ENCODE data around the gene LONRF3.

GRCh38 chrX:118978451-118978850 is 4.0 kb downstream of the LONRF3 start:
- no peak for TF ChIP-seq EZH2 (IDR thresholded peaks at IDR 0.05; ENCODE audit: insufficient read depth, poor library complexity, severe bottlenecking)
- no peak for TF ChIP-seq EZH2phosphoT487 (IDR thresholded peaks at IDR 0.05; ENCODE audit: insufficient read depth, low read depth)

Data from GM23248 (cell line).